Endothelial cell of umbilical vein (primary cell): ENCODE results near the gene OPTC. TPM values are rescaled to one million over a fixed set of nuclear protein-coding genes. Genes with fewer than 3 reads are reported as not detected.

Source experiments
- BruUV-seq: library from RNA; stranded (reverse); fragments of 400-500 nt; replicated peaks from 2 replicates; lab custom pipeline; 2021; lab: Mats Ljungman, UMichigan
- CTCF ChIA-PET: fragments of 300-600, 350-600 bp; sonication (Branson Sonifier 250); formaldehyde crosslinking; loops from one replicate; lab custom pipeline; 2021; ENCODE audit warnings: antibody characterized with exemption, inconsistent platforms; lab: Charles Lee
- POLR2A ChIA-PET: fragments of 300-600, 350-600 bp; sonication (Branson Sonifier 250); formaldehyde crosslinking; loops from one replicate; lab custom pipeline; 2021; ENCODE audit warnings: antibody characterized with exemption, inconsistent platforms; lab: Charles Lee
- DNase-seq: peaks from one replicate; pipeline ENCODE4 v3.0.0-alpha.2; 2011; ENCODE audit warnings: low read depth, low spot score
- FAIRE-seq: peaks from 2 replicates; lab custom pipeline; 2011; peaks lifted over from hg19 to GRCh38; lab: Jason Lieb, UNC
- H2AFZ ChIP-seq: 2 replicates; pipeline ENCODE4 v1.6.0; 2012; ENCODE audit warnings: low read depth, low read length, control low read depth, inconsistent platforms
- H3K27ac ChIP-seq: 2 replicates; pipeline ENCODE4 v1.5.1; 2011; ENCODE audit warnings: low read depth, mild to moderate bottlenecking, control low read depth, low read length, moderate library complexity; ENCODE audit not compliant: insufficient read depth
- H3K27me3 ChIP-seq, 2 experiments: 2 replicates each; pipeline versions ENCODE4 v1.6.0 to v1.6.1; 2011; ENCODE audit warnings: low read length in 2 of 2, mixed read lengths in 1 of 2; ENCODE audit not compliant: control insufficient read depth in 2 of 2, insufficient read depth in 2 of 2
- H3K36me3 ChIP-seq, 2 experiments: 2 replicates in 1 of 2; 3 replicates in 1 of 2; pipeline ENCODE4 v1.5.1; 2011; ENCODE audit warnings: low read length in 2 of 2, mild to moderate bottlenecking in 1 of 2, moderate library complexity in 1 of 2; ENCODE audit not compliant: control insufficient read depth in 2 of 2, insufficient read depth in 2 of 2; ENCODE audit errors: extremely low read depth in 1 of 2
- H3K4me1 ChIP-seq: 3 replicates; pipeline ENCODE4 v1.5.1; 2011; ENCODE audit warnings: mild to moderate bottlenecking, low read length; ENCODE audit not compliant: control insufficient read depth, insufficient read depth; ENCODE audit errors: extremely low read depth
- H3K4me2 ChIP-seq: 2 replicates; pipeline ENCODE4 v1.6.1; 2011; ENCODE audit warnings: low read length, control low read depth, mixed read lengths; ENCODE audit not compliant: insufficient read depth
- H3K4me3 ChIP-seq, 3 experiments: fragments of 200-600 bp in 1 of 3; sonication (generic), shearing (Covaris generic) in 1 of 3; replicated peaks in 1 of 3; 2 replicates each; pipeline ENCODE4 v1.5.1; 2011 to 2016; ENCODE audit warnings: control low read depth in 3 of 3, low read length in 3 of 3, mild to moderate bottlenecking in 2 of 3, inconsistent platforms in 1 of 3, low read depth in 1 of 3, moderate library complexity in 1 of 3; ENCODE audit not compliant: insufficient read depth in 1 of 3
- H3K79me2 ChIP-seq: 2 replicates; pipeline ENCODE4 v1.6.0; 2012; ENCODE audit warnings: low read length, inconsistent platforms; ENCODE audit not compliant: control insufficient read depth, insufficient read depth
- H3K9ac ChIP-seq: replicated peaks from 2 replicates; pipeline ENCODE3; 2011; ENCODE audit warnings: low read length, control low read depth; ENCODE audit not compliant: insufficient read depth; ENCODE audit errors: extremely low read depth
- H3K9me1 ChIP-seq: replicated peaks from 3 replicates; pipeline ENCODE4 v1.6.0; 2011; ENCODE audit warnings: mild to moderate bottlenecking, low read length; ENCODE audit not compliant: control insufficient read depth, insufficient read depth; ENCODE audit errors: extremely low read depth
- H3K9me3 ChIP-seq: replicated peaks from 2 replicates; pipeline ENCODE4 v1.5.1; 2012; ENCODE audit warnings: low read length, inconsistent platforms; ENCODE audit not compliant: control insufficient read depth, insufficient read depth
- H4K20me1 ChIP-seq: replicated peaks from 2 replicates; pipeline ENCODE3; 2011; ENCODE audit warnings: mild to moderate bottlenecking, low read length; ENCODE audit not compliant: control insufficient read depth, insufficient read depth; ENCODE audit errors: extremely low read depth
- CTCF ChIP-seq, 2 donors: IDR thresholded peaks; 1 replicate in 1 of 2; 2 replicates in 1 of 2; pipeline ENCODE4 v1.5.1; 2011; ENCODE audit warnings: low read length in 2 of 2, mild to moderate bottlenecking in 2 of 2, moderate library complexity in 2 of 2, control low read depth in 1 of 2, inconsistent platforms in 1 of 2, low read depth in 1 of 2; ENCODE audit not compliant: insufficient read depth in 1 of 2; ENCODE audit errors: extremely low read depth in 1 of 2
- EZH2 ChIP-seq: IDR thresholded peaks from 2 replicates; pipeline ENCODE4 v1.6.1; 2012; ENCODE audit warnings: borderline replicate concordance, low read depth, mild to moderate bottlenecking, moderate library complexity, low read length, inconsistent platforms; ENCODE audit not compliant: severe bottlenecking
- FOS ChIP-seq: IDR thresholded peaks from 2 replicates; pipeline ENCODE4 v1.6.1; 2011; ENCODE audit warnings: mild to moderate bottlenecking, low read length, moderate library complexity, borderline replicate concordance; ENCODE audit not compliant: insufficient read depth
- GATA2 ChIP-seq: IDR thresholded peaks from 2 replicates; pipeline ENCODE4 v1.7.0; 2011; ENCODE audit warnings: low read depth, mild to moderate bottlenecking, moderate library complexity, mixed read lengths, low read length; ENCODE audit not compliant: insufficient read length, insufficient read depth
- JUN ChIP-seq: IDR thresholded peaks from 2 replicates; pipeline ENCODE4 v1.6.1; 2011; ENCODE audit warnings: borderline replicate concordance, low read depth; ENCODE audit not compliant: insufficient read length, insufficient read depth
- MYC ChIP-seq: IDR thresholded peaks from one replicate; pipeline ENCODE4 v1.6.1; 2011; ENCODE audit warnings: mild to moderate bottlenecking, low read depth, low read length
- POLR2A ChIP-seq: IDR thresholded peaks from 2 replicates; pipeline ENCODE4 v1.6.1; 2012; ENCODE audit warnings: low read depth, mild to moderate bottlenecking, control low read depth, low read length
- POLR2AphosphoS5 ChIP-seq: IDR thresholded peaks from 2 replicates; pipeline ENCODE4 v1.6.1; 2012; ENCODE audit warnings: low read depth, mild to moderate bottlenecking, control low read depth, low read length, moderate library complexity; ENCODE audit not compliant: insufficient read depth
- dilution Hi-C: fragments of 300-500 bp; cut with MboI; formaldehyde crosslinking; loops from one replicate; pipeline ENCODE4 v1.15.0; 2019; ENCODE audit warnings: low sequenced_read_pairs; ENCODE audit not compliant: extremely low pct_ligation_motif_present
- intact Hi-C: fragments of 100-400 bp; cut with micrococcal nuclease; formaldehyde crosslinking; loops from one replicate; pipeline ENCODE4 v1.10.0; 2022
- polyA plus RNA-seq, 4 experiments: library from polyadenylated mRNA; depleted of rRNA in 3 of 4; stranded (reverse) in 3 of 4; unstranded in 1 of 4; fragments of >200 nt; gene quantifications; 2 replicates each; pipeline versions ENCODE4 v1.2.1 to v1.2.3, GENCODE V29; 2011 to 2012; ENCODE audit warnings: missing spikeins in 1 of 4
- total RNA-seq: library from RNA; stranded (reverse); gene quantifications from 2 replicates; pipeline ENCODE4 v1.2.3, GENCODE V29; 2021
- TF ChIP-seq, protein P1 (sequence below): IDR thresholded peaks from 2 replicates; pipeline ENCODE4 v1.6.1; 2011; ENCODE audit not compliant: insufficient read depth, insufficient read length

OPTC gene
- total and polyA plus RNA-seq, 2 donors (not counting 3 experiments of a cell fraction or from before 2014, with no cell fraction given) = not detected

DNA sequence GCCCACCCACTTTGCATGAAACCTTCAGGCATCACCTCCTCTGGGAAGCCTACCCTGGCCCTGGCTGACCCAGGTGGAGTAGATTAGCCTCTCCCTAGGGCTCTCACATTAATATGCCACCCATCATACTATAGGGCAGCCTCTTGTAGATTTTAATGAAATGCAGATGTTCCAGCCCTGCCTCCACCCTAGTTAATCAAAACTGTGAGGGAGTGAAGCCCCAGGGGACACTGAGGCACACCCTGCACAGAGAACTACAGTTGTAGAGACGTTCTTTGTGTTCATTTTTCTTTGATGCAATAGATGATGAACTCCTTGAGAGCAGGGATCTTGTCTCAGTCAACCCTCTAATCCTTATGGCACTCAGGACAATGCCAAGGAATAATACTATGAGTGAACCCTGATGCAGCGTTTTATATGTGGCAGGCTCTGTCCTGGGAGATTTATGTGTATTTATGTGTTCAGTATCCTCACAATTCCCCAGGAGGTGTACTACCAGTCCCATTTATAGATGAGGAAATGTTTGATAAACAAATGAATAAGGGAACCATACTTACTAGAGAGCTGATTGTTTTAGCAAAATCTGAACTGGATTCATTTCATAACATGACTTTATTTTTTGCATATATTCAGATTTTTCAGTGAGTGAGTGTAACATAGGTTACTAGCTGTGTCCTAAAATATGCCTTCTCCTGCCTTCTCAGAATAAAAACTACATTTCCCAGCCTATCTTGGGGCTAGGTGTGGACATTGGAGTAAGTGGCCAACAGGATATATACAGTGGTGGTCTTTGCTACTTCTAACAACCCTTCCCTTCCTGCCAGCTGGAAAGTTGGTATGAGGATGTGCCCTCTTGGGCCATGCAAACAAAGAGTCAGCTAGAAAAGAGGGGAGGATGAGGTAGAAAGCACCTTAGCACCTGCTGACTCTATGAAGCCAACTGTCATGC, 41.8 kb upstream of the OPTC start:
- BruUV-seq = no TSS peak

More for the DNA sequence above, 41.8 kb upstream of the OPTC start:
- dilution Hi-C loops (no loop called here), intact Hi-C loops (no loop called here)
- FAIRE-seq (no peak), DNase-seq (no peak)
- H3K9ac ChIP-seq = no peak overlapping the region
- H4K20me1 ChIP-seq = no peaks in the 10 kb centered on the region
- H3K27me3 ChIP-seq = peaks cover 15 to 20% of the 10 kb centered on the region in 2 experiments
- H3K4me3 ChIP-seq = no peak overlapping the region
- H2AFZ ChIP-seq = no peak overlapping the region
- no peak for TF ChIP-seq POLR2AphosphoS5
- TF ChIP-seq, protein P1, sequence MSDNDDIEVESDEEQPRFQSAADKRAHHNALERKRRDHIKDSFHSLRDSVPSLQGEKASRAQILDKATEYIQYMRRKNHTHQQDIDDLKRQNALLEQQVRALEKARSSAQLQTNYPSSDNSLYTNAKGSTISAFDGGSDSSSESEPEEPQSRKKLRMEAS = no peak
- no peak for TF ChIP-seq JUN
- no peak for TF ChIP-seq EZH2
- TF ChIP-seq POLR2A = no peak
- no peak for TF ChIP-seq GATA2
- no peak for TF ChIP-seq MYC
- no peak for TF ChIP-seq FOS
- no peak for TF ChIP-seq CTCF (IDR thresholded peaks at IDR 0.05; ENCODE audit: extremely low read depth in 1 of 2, insufficient read depth in 1 of 2, low read depth in 1 of 2, low read length in 2 of 2)
- no peaks in the 10 kb centered on the region for H3K9me1 ChIP-seq
- H3K36me3 ChIP-seq = no peaks in the 10 kb centered on the region
- no peak overlapping the region for H3K27ac ChIP-seq
- H3K79me2 ChIP-seq = no peaks in the 10 kb centered on the region
- H3K9me3 ChIP-seq = no peaks in the 10 kb centered on the region
- ChIA-PET POLR2A (no interaction called here), CTCF (interaction anchor here (1.2 kb wide), 1 partner anchor 118 kb away, joined by 3 read pairs; no protein-coding TSS in a partner anchor)
- H3K4me1 ChIP-seq = no peaks in the 10 kb centered on the region
- no peak overlapping the region for H3K4me2 ChIP-seq
